CD8-positive, alpha-beta memory T cell (primary cell): ENCODE results near the gene SEZ6L2. TPM values are rescaled to one million over a fixed set of nuclear protein-coding genes. Genes with fewer than 3 reads are reported as not detected.
A peak's percentile ranks its signal among the peaks of the same experiment; 100 is the strongest.
"Not testable (repeated sequence)": the region's sequence is repeated elsewhere in the genome, so short reads cannot be mapped to it uniquely, and the experiment has no call there.

Experiments used
- CTCF ChIA-PET: fragments of 350-600 bp; sonication (Branson Sonifier 250); formaldehyde crosslinking; loops from one replicate; lab custom pipeline; 2021; ENCODE audit warnings: antibody characterized with exemption; lab: Charles Lee
- POLR2A ChIA-PET: fragments of 350-600 bp; sonication (Branson Sonifier 250); formaldehyde crosslinking; loops from one replicate; lab custom pipeline; 2021; ENCODE audit warnings: antibody characterized with exemption; lab: Charles Lee
- DNase-seq, 5 donors: peaks; one replicate each; pipeline versions ENCODE4 v3.0.0 to v3.0.0-alpha.2; 2020 to 2022; ENCODE audit warnings: mixed read lengths in 1 of 5
- H3K27ac ChIP-seq: one replicate; pipeline ENCODE4 v1.7.0; 2013; ENCODE audit warnings: low read depth, mild to moderate bottlenecking, low read length, moderate library complexity
- H3K27me3 ChIP-seq: 2 replicates; pipeline ENCODE4 v1.7.0; 2013; ENCODE audit warnings: low read length, mild to moderate bottlenecking; ENCODE audit not compliant: insufficient read depth, poor library complexity, severe bottlenecking
- H3K36me3 ChIP-seq: 2 replicates; pipeline ENCODE4 v1.7.0; 2013; ENCODE audit warnings: mild to moderate bottlenecking, low read length, moderate library complexity; ENCODE audit not compliant: insufficient read depth
- H3K4me1 ChIP-seq: 2 replicates; pipeline ENCODE4 v1.7.0; 2013; ENCODE audit warnings: mild to moderate bottlenecking, low read length, moderate library complexity; ENCODE audit not compliant: insufficient read depth
- H3K4me3 ChIP-seq: 2 replicates; pipeline ENCODE4 v1.7.0; 2013; ENCODE audit warnings: mild to moderate bottlenecking, low read length
- H3K9me3 ChIP-seq: 2 replicates; pipeline ENCODE4 v1.7.0; 2013; ENCODE audit warnings: mild to moderate bottlenecking, low read length
- H3K27ac Mint-ChIP-seq, 8 donors: one replicate each; pipeline ENCODE4 v1.8.0; 2020 to 2021; ENCODE audit warnings: mixed read lengths in 8 of 8, mild to moderate bottlenecking in 6 of 8, inconsistent platforms in 3 of 8, moderate library complexity in 3 of 8
- H3K27me3 Mint-ChIP-seq, 2 donors: one replicate each; pipeline ENCODE4 v1.8.0; 2020 to 2021; ENCODE audit warnings: mixed read lengths in 2 of 2, mild to moderate bottlenecking in 1 of 2, moderate library complexity in 1 of 2
- H3K36me3 Mint-ChIP-seq, 3 donors: one replicate each; pipeline ENCODE4 v1.8.0; 2020 to 2021; ENCODE audit warnings: mixed read lengths in 3 of 3, inconsistent platforms in 1 of 3, mild to moderate bottlenecking in 1 of 3
- H3K4me1 Mint-ChIP-seq, 3 donors: one replicate each; pipeline ENCODE4 v1.8.0; 2020 to 2021; ENCODE audit warnings: mixed read lengths in 3 of 3, inconsistent platforms in 1 of 3, mild to moderate bottlenecking in 1 of 3
- H3K4me3 Mint-ChIP-seq, 7 donors: one replicate each; pipeline ENCODE4 v1.8.0; 2020 to 2021; ENCODE audit warnings: mixed read lengths in 7 of 7, mild to moderate bottlenecking in 6 of 7, moderate library complexity in 4 of 7, inconsistent platforms in 2 of 7
- H3K9me3 Mint-ChIP-seq, 5 donors: one replicate each; pipeline ENCODE4 v1.8.0; 2020 to 2022; ENCODE audit warnings: mixed read lengths in 5 of 5, mild to moderate bottlenecking in 3 of 5, moderate library complexity in 2 of 5, inconsistent platforms in 1 of 5
- polyA plus RNA-seq: library from polyadenylated mRNA; unstranded; fragments of 300-500 nt; fragmentation: Illumina TruSeq; gene quantifications from one replicate; pipeline ENCODE4 v1.2.3, GENCODE V29; 2021
- total RNA-seq, 2 experiments: library from RNA; stranded (reverse); gene quantifications; one replicate each; pipeline ENCODE4 v1.2.3, GENCODE V29; 2021

SEZ6L2 gene
- total and polyA plus RNA-seq, 3 experiments from 2014 or later = 0.07 to 0.15 TPM; not detected in 1

- H3K4me3 Mint-ChIP-seq = no peak overlapping the region
- Histone ChIP-seq H3K27ac (no peak overlapping the region), H3K4me3 (no peak overlapping the region), H3K27me3 (peaks cover 13% of the 10 kb centered on the region), H3K9me3 (no peaks in the 10 kb centered on the region), H3K36me3 (no peaks in the 10 kb centered on the region), H3K4me1 (no peaks in the 10 kb centered on the region)
- peaks cover 14 to 37% of the 10 kb centered on the region in 2 donors for H3K27me3 Mint-ChIP-seq
- peaks cover 0 to 3% (median 0%) of the 10 kb centered on the region in 3 donors for H3K36me3 Mint-ChIP-seq
- ChIA-PET CTCF (no interaction called here), POLR2A (no interaction called here)
- DNase-seq = no peak
- peaks cover 0 to 3% (median under 1%) of the 10 kb centered on the region in 3 donors for H3K4me1 Mint-ChIP-seq
- H3K9me3 Mint-ChIP-seq = peaks cover 0 to 1% (median 0%) of the 10 kb centered on the region in 5 donors
- no peak overlapping the region for H3K27ac Mint-ChIP-seq
Measured at GRCh38 chr16:29893553-29893952, 5.8 kb downstream of the SEZ6L2 start.

GRCh38 chr16:29892458-29892813 is 6.9 kb downstream of the SEZ6L2 start:
- POLR2A ChIA-PET = no interaction called here

GRCh38 chr16:29891525-29892457 is 7.6 kb downstream of the SEZ6L2 start:
- no peak overlapping the region for H3K4me3 Mint-ChIP-seq
- peaks cover 4% of the 10 kb centered on the region for H3K27me3 ChIP-seq
- H3K4me1 ChIP-seq = no peaks in the 10 kb centered on the region
- no peaks in the 10 kb centered on the region for H3K9me3 ChIP-seq
- H3K4me1 Mint-ChIP-seq = no peaks in the 10 kb centered on the region
- no peak overlapping the region for H3K27ac Mint-ChIP-seq
- no peak for DNase-seq
- no peaks in the 10 kb centered on the region for H3K36me3 Mint-ChIP-seq
- H3K9me3 Mint-ChIP-seq = peaks cover 0 to 1% (median 0%) of the 10 kb centered on the region in 5 donors
- ChIA-PET CTCF (interaction anchor here (1.3 kb wide), 1 partner anchor 44 kb away, joined by 3 read pairs; no protein-coding TSS in a partner anchor), POLR2A (no interaction called here)
- no peaks in the 10 kb centered on the region for H3K36me3 ChIP-seq
- no peak overlapping the region for H3K27ac ChIP-seq
- H3K27me3 Mint-ChIP-seq = peaks cover 12 to 21% of the 10 kb centered on the region in 2 donors
- H3K4me3 ChIP-seq = no peak overlapping the region

More at GRCh38 chr16:29892458-29892813, 6.9 kb downstream of the SEZ6L2 start:
- Histone ChIP-seq H3K4me1 (no peaks in the 10 kb centered on the region), H3K9me3 (no peaks in the 10 kb centered on the region), H3K27ac (no peak overlapping the region), H3K4me3 (no peak overlapping the region), H3K36me3 (no peaks in the 10 kb centered on the region), H3K27me3 (peaks cover 4% of the 10 kb centered on the region)
- Mint-ChIP-seq H3K4me3 (no peak overlapping the region), H3K9me3 (peaks cover 0 to 1% (median 0%) of the 10 kb centered on the region in 5 donors), H3K4me1 (no peaks in the 10 kb centered on the region), H3K27me3 (peaks cover 14 to 25% of the 10 kb centered on the region in 2 donors), H3K36me3 (peaks cover 0 to 3% (median 0%) of the 10 kb centered on the region in 3 donors), H3K27ac (no peak overlapping the region)
- DNase-seq = no peak
- CTCF ChIA-PET = no interaction called here

- H3K27me3 Mint-ChIP-seq, DNase-seq, H3K9me3 ChIP-seq, H3K4me3 ChIP-seq, H3K27ac ChIP-seq, H3K4me3 Mint-ChIP-seq, POLR2A ChIA-PET, H3K4me1 ChIP-seq, H3K4me1 Mint-ChIP-seq, H3K36me3 Mint-ChIP-seq, H3K36me3 ChIP-seq, H3K9me3 Mint-ChIP-seq, H3K27me3 ChIP-seq, H3K27ac Mint-ChIP-seq: not testable (repeated sequence)
- CTCF ChIA-PET = interaction anchor here (1.2 to 2.1 kb wide), 2 partner anchors 41 to 198 kb away, joined by 3 to 5 read pairs; no protein-coding TSS in a partner anchor
Measured at GRCh38 chr16:29889372-29889771, 10.0 kb downstream of the SEZ6L2 start.

GRCh38 chr16:29883987-29884386 is 15.4 kb downstream of the SEZ6L2 start:
- Mint-ChIP-seq H3K4me1 (no peaks in the 10 kb centered on the region), H3K36me3 (no peaks in the 10 kb centered on the region), H3K27me3 (peaks cover 19 to 30% of the 10 kb centered on the region in 2 donors), H3K4me3 (no peak overlapping the region), H3K27ac (no peak overlapping the region), H3K9me3 (no peaks in the 10 kb centered on the region)
- POLR2A ChIA-PET = no interaction called here
- H3K36me3 ChIP-seq = no peaks in the 10 kb centered on the region
- H3K4me3 ChIP-seq = no peak overlapping the region
- H3K27ac ChIP-seq = no peak overlapping the region
- DNase-seq = no peak
- H3K9me3 ChIP-seq = no peaks in the 10 kb centered on the region
- no peaks in the 10 kb centered on the region for H3K4me1 ChIP-seq
- no peaks in the 10 kb centered on the region for H3K27me3 ChIP-seq
- CTCF ChIA-PET = no interaction called here

- peaks cover 27 to 46% of the 10 kb centered on the region in 2 donors for H3K27me3 Mint-ChIP-seq
- Histone ChIP-seq H3K4me3 (no peak overlapping the region), H3K4me1 (peaks cover 12% of the 10 kb centered on the region), H3K27me3 (peaks cover 13% of the 10 kb centered on the region), H3K27ac (no peak overlapping the region), H3K9me3 (no peaks in the 10 kb centered on the region), H3K36me3 (no peaks in the 10 kb centered on the region)
- no peak overlapping the region for H3K4me3 Mint-ChIP-seq
- H3K36me3 Mint-ChIP-seq = peaks cover 0 to 3% (median 0%) of the 10 kb centered on the region in 3 donors
- no peak overlapping the region for H3K27ac Mint-ChIP-seq
- H3K9me3 Mint-ChIP-seq = no peaks in the 10 kb centered on the region
- CTCF ChIA-PET = no interaction called here
- no peak for DNase-seq
- peaks cover 10 to 17% (median 14%) of the 10 kb centered on the region in 3 donors for H3K4me1 Mint-ChIP-seq
- POLR2A ChIA-PET = no interaction called here
Measured at GRCh38 chr16:29881050-29881449, 18.3 kb downstream of the SEZ6L2 start.

GRCh38 chr16:29878172-29878571 is 21.2 kb downstream of the SEZ6L2 start:
- no peak overlapping the region for H3K27ac Mint-ChIP-seq
- no peaks in the 10 kb centered on the region for H3K9me3 Mint-ChIP-seq
- Histone ChIP-seq H3K4me1 (peaks cover 12% of the 10 kb centered on the region), H3K36me3 (no peaks in the 10 kb centered on the region), H3K27me3 (peaks cover 13% of the 10 kb centered on the region), H3K27ac (no peak overlapping the region), H3K9me3 (no peaks in the 10 kb centered on the region), H3K4me3 (no peak overlapping the region)
- ChIA-PET CTCF (interaction anchor here (0.7 to 1.5 kb wide), 2 partner anchors 30 to 552 kb away, joined by 3 read pairs; partner anchors contain the start of gene DCTPP1), POLR2A (no interaction called here)
- peaks cover 0 to 3% (median 0%) of the 10 kb centered on the region in 3 donors for H3K36me3 Mint-ChIP-seq
- peak overlapping the region in 2 of 7 donors; percentile 56 to 74 for H3K4me3 Mint-ChIP-seq
- H3K4me1 Mint-ChIP-seq = peaks cover 13 to 20% (median 18%) of the 10 kb centered on the region in 3 donors
- DNase-seq = no peak
- H3K27me3 Mint-ChIP-seq = peaks cover 30 to 43% of the 10 kb centered on the region in 2 donors
